Measurements from ENCODE around the gene CHORDC1. TPM values are rescaled to one million over a fixed set of nuclear protein-coding genes. Genes with fewer than 3 reads are reported as not detected.
"Not testable (repeated sequence)": the region's sequence is repeated elsewhere in the genome, so short reads cannot be mapped to it uniquely, and the experiment has no call there.

The CHORDC1 gene
- total RNA-seq, 2 experiments from 2014 or later = 62.6 to 71.0 TPM

DNA sequence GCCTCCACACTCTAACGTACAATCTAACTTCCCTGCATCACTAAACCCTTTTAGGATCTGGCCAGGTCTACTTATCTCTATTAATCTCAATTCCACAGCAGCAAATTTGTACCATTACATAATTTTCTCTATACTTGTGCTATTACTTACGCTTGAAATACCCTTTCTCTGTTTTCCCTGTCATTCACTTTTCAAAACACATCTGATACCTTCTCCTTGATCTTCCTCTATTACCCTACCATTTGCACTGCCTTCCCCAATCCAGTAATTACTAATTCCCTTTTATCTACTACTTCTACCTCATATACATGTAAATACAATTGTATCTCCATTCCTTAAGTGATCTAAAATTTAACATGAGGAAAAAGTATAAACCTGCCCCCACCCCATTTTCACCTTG lies 14.0 kb downstream of the CHORDC1 start:
- H3K36me3 Mint-ChIP-seq = peaks cover 50% of the 10 kb centered on the region
- no peak for DNase-seq
- no peak overlapping the region for H3K4me3 Mint-ChIP-seq
- POLR2A ChIA-PET = no interaction called here
- intact Hi-C loops (cut with micrococcal nuclease) = loop anchor here (5.0 kb wide), 1 partner anchor 38 kb away; no protein-coding TSS in a partner anchor
- H3K4me1 Mint-ChIP-seq (ENCODE audit: low read depth) = peaks cover 7% of the 10 kb centered on the region
- CTCF ChIA-PET = no interaction called here
- H3K27me3 Mint-ChIP-seq = no peaks in the 10 kb centered on the region
- no peaks in the 10 kb centered on the region for H3K9me3 Mint-ChIP-seq
- H3K27ac Mint-ChIP-seq = no peak overlapping the region

DNA sequence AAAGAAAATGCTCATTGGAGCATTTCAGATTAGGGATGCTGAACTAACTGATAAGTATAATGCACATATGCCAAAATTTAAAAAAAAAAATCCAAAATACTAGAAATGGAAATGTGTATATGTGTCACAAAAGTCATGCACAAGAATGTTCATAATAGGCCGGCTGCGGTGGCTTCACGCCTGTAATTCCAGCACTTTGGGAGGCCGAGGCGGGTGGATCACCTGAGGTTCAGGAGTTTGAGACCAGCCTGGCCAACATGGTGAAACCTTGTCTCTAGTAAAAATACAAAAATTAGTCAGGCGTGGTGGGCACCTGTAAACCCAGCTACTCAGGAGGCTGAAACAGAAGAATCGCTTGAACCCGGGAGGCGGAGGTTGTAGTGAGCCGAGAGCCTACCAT lies 14.9 kb downstream of the CHORDC1 start:
- peaks cover 47% of the 10 kb centered on the region for H3K36me3 Mint-ChIP-seq
- H3K4me1 Mint-ChIP-seq (ENCODE audit: low read depth); POLR2A ChIA-PET; H3K9me3 Mint-ChIP-seq; H3K27me3 Mint-ChIP-seq; DNase-seq; H3K4me3 Mint-ChIP-seq; H3K27ac Mint-ChIP-seq; CTCF ChIA-PET: not testable (repeated sequence)
- intact Hi-C loops (cut with micrococcal nuclease) = loop anchor here (5.0 kb wide), 1 partner anchor 39 kb away; no protein-coding TSS in a partner anchor

DNA sequence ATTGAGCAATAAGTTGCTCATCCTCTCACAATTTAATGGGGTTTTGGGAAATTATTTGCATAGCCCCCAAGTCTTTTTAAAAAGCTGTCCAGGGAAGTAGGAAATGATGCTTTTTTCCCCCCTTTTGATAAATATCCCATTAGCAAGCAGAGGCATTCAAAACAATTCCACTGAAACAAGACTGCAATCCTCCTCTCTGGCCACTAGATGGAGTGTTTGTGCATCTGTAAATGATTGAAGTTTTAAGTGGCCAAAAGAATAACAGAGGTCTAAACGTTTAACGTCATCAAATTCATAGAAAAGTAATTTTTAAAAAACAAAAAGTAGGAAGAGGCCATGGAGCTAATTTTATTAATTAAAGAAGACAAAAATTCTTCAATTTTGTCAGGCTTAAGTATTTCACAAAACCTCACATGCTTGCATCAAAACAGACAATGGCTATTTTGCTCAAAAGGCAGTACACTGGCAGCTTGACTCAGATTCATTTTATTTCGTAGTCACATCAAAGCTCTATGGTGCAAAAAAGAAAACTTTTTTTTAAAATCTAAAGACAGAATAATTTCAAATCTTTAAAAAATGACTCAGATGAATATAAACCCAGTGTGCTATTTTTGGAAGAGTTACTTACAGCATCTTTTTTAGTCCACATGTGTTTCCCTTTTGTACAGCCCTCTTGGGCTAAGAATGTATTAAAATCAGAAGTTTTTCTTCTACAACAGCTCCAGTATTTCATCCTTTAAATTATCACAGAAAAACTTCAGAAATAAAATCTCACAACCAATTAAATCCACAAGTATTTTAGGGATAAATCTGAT lies 17.8 kb downstream of the CHORDC1 start:
- H3K4me3 Mint-ChIP-seq = no peak overlapping the region
- ChIA-PET CTCF (interaction anchor here (0.6 to 2.6 kb wide), 20 partner anchors 10 to 597 kb away, joined by 3 to 16 read pairs (median 6); partner anchors contain the start of gene CHORDC1), POLR2A (interaction anchor here (0.6 kb wide), 1 partner anchor 9 kb away, joined by 3 read pairs; no protein-coding TSS in a partner anchor)
- H3K4me1 Mint-ChIP-seq (ENCODE audit: low read depth) = peaks cover 16% of the 10 kb centered on the region
- H3K27ac Mint-ChIP-seq = peak overlapping the region; percentile 38
- no peaks in the 10 kb centered on the region for H3K9me3 Mint-ChIP-seq
- no peak for DNase-seq
- no peaks in the 10 kb centered on the region for H3K27me3 Mint-ChIP-seq
- peaks cover 52% of the 10 kb centered on the region for H3K36me3 Mint-ChIP-seq
- intact Hi-C loops (cut with micrococcal nuclease) = loop anchor here (2.0 to 5.0 kb wide), 3 partner anchors 18 to 256 kb away; partner anchors contain the start of gene CHORDC1

DNA sequence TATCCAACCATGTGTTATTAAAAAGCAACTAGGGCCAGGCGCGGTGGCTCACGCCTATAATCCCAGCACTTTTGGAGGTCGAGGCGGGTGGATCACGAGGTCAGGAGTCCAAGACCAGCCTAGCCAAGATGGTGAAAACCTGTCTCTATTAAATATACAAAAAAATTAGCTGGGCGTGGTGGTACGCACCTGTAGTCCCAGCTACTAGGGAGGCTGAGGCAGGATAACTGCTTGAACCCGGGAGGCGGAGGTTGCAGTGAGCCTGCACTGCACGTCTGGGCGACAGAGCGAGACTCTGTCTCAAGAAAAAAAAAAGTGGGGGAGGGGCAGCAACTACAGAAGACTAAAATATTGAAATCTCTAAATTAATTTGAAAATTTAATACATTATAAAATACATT lies 18.4 kb downstream of the CHORDC1 start:
- no peak overlapping the region for H3K4me3 Mint-ChIP-seq
- no peaks in the 10 kb centered on the region for H3K27me3 Mint-ChIP-seq
- peaks cover 16% of the 10 kb centered on the region for H3K4me1 Mint-ChIP-seq (ENCODE audit: low read depth)
- intact Hi-C loops (cut with micrococcal nuclease) = loop anchor here (2.0 kb wide), 2 partner anchors 18 to 256 kb away; partner anchors contain the start of gene CHORDC1
- POLR2A ChIA-PET = interaction anchor here (0.6 kb wide), 1 partner anchor 10 kb away, joined by 3 read pairs; no protein-coding TSS in a partner anchor
- H3K27ac Mint-ChIP-seq = no peak overlapping the region
- DNase-seq = no peak
- CTCF ChIA-PET = interaction anchor here (0.6 to 2.6 kb wide), 16 partner anchors 10 to 256 kb away, joined by 3 to 16 read pairs (median 8); partner anchors contain the start of gene CHORDC1
- H3K9me3 Mint-ChIP-seq = no peaks in the 10 kb centered on the region
- peaks cover 47% of the 10 kb centered on the region for H3K36me3 Mint-ChIP-seq

DNA sequence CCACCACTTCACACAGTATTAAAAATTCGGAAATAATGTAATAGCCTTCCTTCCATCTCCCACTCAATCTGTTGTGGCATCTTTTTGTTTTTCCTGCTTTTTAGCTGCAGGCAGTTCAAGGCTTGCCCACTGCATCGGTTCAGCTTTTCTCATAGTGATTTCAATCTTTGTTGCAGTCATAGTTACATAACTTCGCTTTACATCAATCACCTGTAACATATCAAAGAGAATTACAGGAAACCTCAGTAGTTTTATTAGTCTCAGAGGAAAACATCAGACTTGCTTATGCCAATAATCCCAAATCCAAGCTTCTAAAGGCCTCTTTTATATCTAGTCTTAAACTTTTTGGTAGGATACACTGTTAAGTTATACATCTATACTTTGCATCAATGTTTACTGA lies 20.5 kb downstream of the CHORDC1 start:
- ChIA-PET POLR2A (no interaction called here), CTCF (no interaction called here)
- no peaks in the 10 kb centered on the region for H3K27me3 Mint-ChIP-seq
- intact Hi-C loops (cut with micrococcal nuclease) = no loop called here
- peaks cover 44% of the 10 kb centered on the region for H3K36me3 Mint-ChIP-seq
- no peaks in the 10 kb centered on the region for H3K9me3 Mint-ChIP-seq
- H3K27ac Mint-ChIP-seq = no peak overlapping the region
- no peak for DNase-seq
- no peak overlapping the region for H3K4me3 Mint-ChIP-seq
- H3K4me1 Mint-ChIP-seq (ENCODE audit: low read depth) = peaks cover 16% of the 10 kb centered on the region

DNA sequence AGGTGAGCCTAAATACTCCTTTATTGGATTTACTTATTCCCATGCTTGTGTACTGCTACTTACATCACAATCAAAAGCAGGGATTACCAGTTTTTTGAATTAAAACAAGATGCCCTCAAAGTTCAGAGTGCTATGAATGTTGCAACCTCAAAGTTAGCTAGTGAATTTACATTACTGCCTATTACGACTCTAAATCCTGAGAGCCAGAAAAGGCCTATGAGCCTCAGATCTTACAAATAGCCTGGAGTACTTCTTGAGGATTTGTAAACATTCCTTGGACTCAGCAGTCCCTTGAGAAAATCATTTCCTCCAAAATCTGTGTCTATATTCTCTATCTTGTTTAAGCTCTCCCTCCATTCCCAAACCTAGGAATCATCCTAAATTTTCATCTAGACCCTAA lies 25.5 kb downstream of the CHORDC1 start:
- H3K9me3 Mint-ChIP-seq = no peaks in the 10 kb centered on the region
- CTCF ChIA-PET = no interaction called here
- H3K4me1 Mint-ChIP-seq (ENCODE audit: low read depth) = peaks cover 4% of the 10 kb centered on the region
- H3K4me3 Mint-ChIP-seq = no peak overlapping the region
- peaks cover 31% of the 10 kb centered on the region for H3K36me3 Mint-ChIP-seq
- no peaks in the 10 kb centered on the region for H3K27me3 Mint-ChIP-seq
- POLR2A ChIA-PET = no interaction called here
- intact Hi-C loops (cut with micrococcal nuclease) = no loop called here
- H3K27ac Mint-ChIP-seq = no peak overlapping the region
- no peak for DNase-seq

DNA sequence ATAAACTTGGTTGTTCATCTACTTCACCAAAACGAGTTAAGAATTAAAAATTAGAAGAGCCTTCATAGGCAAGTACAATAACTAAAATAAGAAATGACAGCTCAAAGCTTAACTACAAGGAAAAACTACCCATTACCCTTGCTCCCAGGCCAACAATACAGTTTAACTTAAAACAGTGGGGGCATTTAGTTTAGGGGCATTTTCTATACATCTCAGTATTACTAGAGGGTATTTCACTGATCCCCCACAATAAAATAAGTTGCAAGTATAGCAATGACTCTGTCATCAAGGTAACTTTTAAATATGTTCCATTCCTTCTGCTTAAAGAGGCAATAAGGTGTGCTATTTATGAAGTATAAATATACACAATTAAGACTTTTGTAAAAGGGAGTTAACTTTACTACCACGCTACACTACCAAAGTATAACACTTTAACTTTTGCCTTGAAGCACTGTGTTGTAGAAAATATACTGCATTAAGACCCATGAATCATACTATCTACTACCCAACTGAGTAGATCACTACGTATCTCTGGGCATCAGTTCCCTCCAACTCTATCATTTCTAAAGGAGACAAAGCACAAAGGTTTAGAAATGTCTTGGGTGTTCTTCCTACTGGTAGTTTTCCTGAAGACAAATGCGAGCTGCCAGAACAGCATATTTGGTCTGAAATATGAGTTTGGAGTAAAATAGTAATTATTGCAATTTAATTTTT lies 29.8 kb downstream of the CHORDC1 start:
- ChIA-PET POLR2A (no interaction called here), CTCF (interaction anchor here (2.0 kb wide), 1 partner anchor 12 kb away, joined by 9 read pairs; no protein-coding TSS in a partner anchor)
- H3K4me3 Mint-ChIP-seq = no peak overlapping the region
- intact Hi-C loops (cut with micrococcal nuclease) = no loop called here
- no peaks in the 10 kb centered on the region for H3K9me3 Mint-ChIP-seq
- no peaks in the 10 kb centered on the region for H3K27me3 Mint-ChIP-seq
- DNase-seq = no peak
- peaks cover 20% of the 10 kb centered on the region for H3K36me3 Mint-ChIP-seq
- no peak overlapping the region for H3K27ac Mint-ChIP-seq
- H3K4me1 Mint-ChIP-seq (ENCODE audit: low read depth) = no peaks in the 10 kb centered on the region

DNA sequence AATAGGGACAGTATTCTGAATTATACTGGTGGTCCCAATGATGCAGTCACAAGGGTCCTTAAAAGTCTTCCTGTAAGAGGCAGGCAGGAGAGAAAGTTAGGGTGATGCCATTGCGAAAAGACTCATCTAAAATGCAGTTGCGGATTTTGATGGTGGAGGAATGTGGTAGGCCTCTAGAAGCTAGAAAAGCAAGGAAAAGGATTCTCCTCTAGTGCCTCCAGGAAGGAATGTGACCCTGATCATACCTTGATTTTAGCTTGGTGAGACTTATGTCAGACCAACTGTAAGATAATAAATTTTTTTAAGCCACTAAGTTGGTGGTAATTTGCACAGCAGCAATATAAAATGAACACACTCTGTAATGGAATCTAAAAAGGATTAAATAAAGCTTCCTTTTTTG lies 33.8 kb downstream of the CHORDC1 start:
- DNase-seq = no peak
- H3K4me1 Mint-ChIP-seq (ENCODE audit: low read depth) = no peaks in the 10 kb centered on the region
- CTCF ChIA-PET = interaction anchor here (1.3 kb wide), 1 partner anchor 16 kb away, joined by 12 read pairs; no protein-coding TSS in a partner anchor
- POLR2A ChIA-PET = no interaction called here
- peaks cover 3% of the 10 kb centered on the region for H3K9me3 Mint-ChIP-seq
- no peaks in the 10 kb centered on the region for H3K27me3 Mint-ChIP-seq
- intact Hi-C loops (cut with micrococcal nuclease) = no loop called here
- no peak overlapping the region for H3K4me3 Mint-ChIP-seq
- peaks cover 10% of the 10 kb centered on the region for H3K36me3 Mint-ChIP-seq
- no peak overlapping the region for H3K27ac Mint-ChIP-seq

DNA sequence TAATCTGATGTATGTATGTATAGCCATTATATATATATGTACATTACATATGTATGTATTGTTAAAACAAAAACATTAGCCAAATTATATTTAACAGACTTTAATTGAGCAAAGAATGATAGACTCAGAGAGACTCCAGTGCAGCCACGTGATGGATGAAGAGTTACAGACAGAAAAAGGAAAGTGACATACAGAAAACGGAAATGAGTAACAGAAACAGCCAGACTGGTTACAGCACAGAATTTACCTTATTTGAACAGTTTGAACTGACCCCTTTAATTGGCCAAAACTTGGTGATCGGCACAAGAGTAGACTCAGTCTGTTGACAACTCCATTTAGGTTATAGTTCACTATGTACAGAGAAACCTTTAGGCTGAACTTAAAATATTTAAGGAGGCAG lies 35.0 kb downstream of the CHORDC1 start:
- peaks cover 3% of the 10 kb centered on the region for H3K9me3 Mint-ChIP-seq
- no peak overlapping the region for H3K27ac Mint-ChIP-seq
- no peaks in the 10 kb centered on the region for H3K4me1 Mint-ChIP-seq (ENCODE audit: low read depth)
- peaks cover 10% of the 10 kb centered on the region for H3K36me3 Mint-ChIP-seq
- H3K4me3 Mint-ChIP-seq = no peak overlapping the region
- no peaks in the 10 kb centered on the region for H3K27me3 Mint-ChIP-seq
- ChIA-PET CTCF (no interaction called here), POLR2A (interaction anchor here (0.7 kb wide), 1 partner anchor 35 kb away, joined by 3 read pairs; the partner anchor contains the start of gene CHORDC1)
- intact Hi-C loops (cut with micrococcal nuclease) = no loop called here
- DNase-seq = no peak

DNA sequence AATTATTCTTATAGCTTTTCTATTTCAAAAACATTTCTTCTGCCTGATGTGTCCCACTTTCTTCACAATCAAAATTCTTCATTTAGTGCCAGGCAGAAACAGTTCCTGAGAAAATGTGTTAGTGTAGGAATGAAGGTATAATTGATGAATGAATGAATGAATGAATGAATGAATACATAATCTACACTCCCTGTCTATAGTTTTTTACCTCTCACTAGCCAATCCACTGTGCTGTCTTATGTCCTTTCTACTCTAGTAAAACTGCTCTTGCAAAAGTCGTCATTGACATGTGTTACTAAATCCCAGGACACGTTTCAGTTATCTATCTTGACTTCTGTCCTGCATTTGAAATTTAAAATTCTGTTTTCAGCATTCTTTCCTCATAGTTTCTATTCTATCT lies 42.9 kb downstream of the CHORDC1 start:
- Mint-ChIP-seq H3K27me3 (peaks cover 2% of the 10 kb centered on the region), H3K4me1 (ENCODE audit: low read depth) (no peaks in the 10 kb centered on the region), H3K4me3 (no peak overlapping the region), H3K27ac (no peak overlapping the region), H3K36me3 (no peaks in the 10 kb centered on the region), H3K9me3 (no peaks in the 10 kb centered on the region)
- ChIA-PET POLR2A (no interaction called here), CTCF (no interaction called here)
- intact Hi-C loops (cut with micrococcal nuclease) = no loop called here
- no peak for DNase-seq

DNA sequence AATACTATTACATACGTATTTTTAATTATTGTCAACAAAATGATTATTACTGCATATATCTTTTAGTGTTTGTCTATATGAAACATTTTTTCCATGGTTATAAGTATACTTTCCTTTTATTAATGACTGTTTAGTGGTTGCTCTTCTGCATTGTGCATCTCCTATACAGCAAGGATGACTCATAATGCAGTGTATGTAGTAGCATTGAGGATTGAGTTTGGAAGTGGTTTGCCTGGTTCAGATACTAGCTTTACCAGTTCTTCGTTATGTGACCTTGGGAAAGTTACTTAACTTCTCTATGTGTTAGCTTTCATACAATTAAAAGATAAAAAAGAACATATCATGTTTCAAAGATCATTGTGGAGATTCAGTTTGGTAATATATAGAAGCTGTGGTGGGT lies 44.1 kb downstream of the CHORDC1 start:
- Mint-ChIP-seq H3K9me3 (no peaks in the 10 kb centered on the region), H3K27me3 (peaks cover 2% of the 10 kb centered on the region), H3K36me3 (no peaks in the 10 kb centered on the region), H3K27ac (no peak overlapping the region), H3K4me1 (ENCODE audit: low read depth) (no peaks in the 10 kb centered on the region), H3K4me3 (no peak overlapping the region)
- CTCF ChIA-PET = no interaction called here
- intact Hi-C loops (cut with micrococcal nuclease) = no loop called here
- POLR2A ChIA-PET = no interaction called here
- DNase-seq = no peak

DNA sequence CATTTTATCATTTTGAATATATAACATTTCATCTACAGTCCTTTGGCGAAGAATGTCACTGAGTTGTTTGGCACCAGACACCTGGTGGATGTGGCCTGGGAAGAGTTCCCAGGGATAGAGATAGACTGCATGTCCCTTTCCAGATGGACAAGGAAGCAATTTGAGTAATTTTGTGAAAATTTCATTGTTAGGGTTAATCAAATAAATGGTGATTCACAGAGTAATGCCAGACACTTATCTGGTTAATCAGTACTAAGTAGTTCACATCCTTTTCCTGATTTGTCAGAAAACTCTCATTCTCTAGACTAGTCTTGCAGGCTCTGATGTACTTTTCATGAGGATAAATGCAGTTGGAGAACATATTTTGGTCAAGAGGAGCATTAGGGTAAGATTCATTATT lies 46.8 kb downstream of the CHORDC1 start:
- no peaks in the 10 kb centered on the region for H3K4me1 Mint-ChIP-seq (ENCODE audit: low read depth)
- H3K36me3 Mint-ChIP-seq = no peaks in the 10 kb centered on the region
- POLR2A ChIA-PET = no interaction called here
- DNase-seq = no peak
- CTCF ChIA-PET = no interaction called here
- no peak overlapping the region for H3K4me3 Mint-ChIP-seq
- H3K27ac Mint-ChIP-seq = no peak overlapping the region
- intact Hi-C loops (cut with micrococcal nuclease) = no loop called here
- H3K27me3 Mint-ChIP-seq = peaks cover 2% of the 10 kb centered on the region
- no peaks in the 10 kb centered on the region for H3K9me3 Mint-ChIP-seq
